ENCODE data around the gene AFF3.

AFF3 gene

GRCh38 chr2:99860720-99861375 lies 281.5 kb downstream of the AFF3 start:
- no peak overlapping the region for H3K4me3 ChIP-seq (ENCODE audit: low read depth in 1 of 2, low read length in 1 of 2)
- H3K27me3 ChIP-seq = peaks cover 24% of the 10 kb centered on the region
- H3K27ac ChIP-seq = no peak overlapping the region
- no peaks in the 10 kb centered on the region for H3K4me1 ChIP-seq (ENCODE audit: control insufficient read depth in 1 of 2, insufficient read depth in 1 of 2, low read depth in 1 of 2, low read length in 1 of 2)
- H3K9me3 ChIP-seq = no peaks in the 10 kb centered on the region
- no peak for TF ChIP-seq CTCF (IDR thresholded peaks at IDR 0.05)
- H3K36me3 ChIP-seq = no peaks in the 10 kb centered on the region

GRCh38 chr2:99858951-99859596 lies 283.3 kb downstream of the AFF3 start:
- TF ChIP-seq CTCF (IDR thresholded peaks at IDR 0.05) = no peak

GRCh38 chr2:99857867-99858444 lies 284.4 kb downstream of the AFF3 start:
- Histone ChIP-seq H3K36me3 (no peaks in the 10 kb centered on the region), H3K27me3 (no peaks in the 10 kb centered on the region), H3K4me3 (ENCODE audit: low read depth in 1 of 2, low read length in 1 of 2) (no peak overlapping the region), H3K9me3 (no peaks in the 10 kb centered on the region), H3K27ac (no peak overlapping the region), H3K4me1 (ENCODE audit: control insufficient read depth in 1 of 2, insufficient read depth in 1 of 2, low read depth in 1 of 2, low read length in 1 of 2) (no peaks in the 10 kb centered on the region)
- no peak for TF ChIP-seq CTCF (IDR thresholded peaks at IDR 0.05)

More at GRCh38 chr2:99858951-99859596, 283.3 kb downstream of the AFF3 start:
- Histone ChIP-seq H3K27ac (no peak overlapping the region), H3K4me3 (ENCODE audit: low read depth in 1 of 2, low read length in 1 of 2) (no peak overlapping the region), H3K9me3 (no peaks in the 10 kb centered on the region), H3K4me1 (ENCODE audit: control insufficient read depth in 1 of 2, insufficient read depth in 1 of 2, low read depth in 1 of 2, low read length in 1 of 2) (no peaks in the 10 kb centered on the region), H3K36me3 (no peaks in the 10 kb centered on the region), H3K27me3 (peaks cover 7% of the 10 kb centered on the region)

GRCh38 chr2:99857372-99857771 lies 285.0 kb downstream of the AFF3 start:
- TF ChIP-seq CTCF (IDR thresholded peaks at IDR 0.05) = no peak
- Histone ChIP-seq H3K27me3 (no peaks in the 10 kb centered on the region), H3K27ac (no peak overlapping the region), H3K9me3 (no peaks in the 10 kb centered on the region), H3K4me3 (ENCODE audit: low read depth in 1 of 2, low read length in 1 of 2) (no peak overlapping the region), H3K4me1 (ENCODE audit: control insufficient read depth in 1 of 2, insufficient read depth in 1 of 2, low read depth in 1 of 2, low read length in 1 of 2) (no peaks in the 10 kb centered on the region), H3K36me3 (no peaks in the 10 kb centered on the region)

GRCh38 chr2:99856119-99856518 lies 286.3 kb downstream of the AFF3 start:
- TF ChIP-seq CTCF (IDR thresholded peaks at IDR 0.05) = no peak
- Histone ChIP-seq H3K4me1 (ENCODE audit: control insufficient read depth in 1 of 2, insufficient read depth in 1 of 2, low read depth in 1 of 2, low read length in 1 of 2) (no peaks in the 10 kb centered on the region), H3K9me3 (no peaks in the 10 kb centered on the region), H3K27me3 (no peaks in the 10 kb centered on the region), H3K4me3 (ENCODE audit: low read depth in 1 of 2, low read length in 1 of 2) (no peak overlapping the region), H3K27ac (no peak overlapping the region), H3K36me3 (no peaks in the 10 kb centered on the region)
